ENCODE data around the gene NRAP. TPM values are rescaled to one million over a fixed set of nuclear protein-coding genes. Genes with fewer than 3 reads are reported as not detected.

NRAP gene
- total and polyA plus RNA-seq, 2 experiments from 2014 or later = not detected

- Histone ChIP-seq H3K4me2 (no peak overlapping the region), H3K4me1 (ENCODE audit: insufficient read depth) (no peaks in the 10 kb centered on the region), H3K27ac (ENCODE audit: low read depth) (no peak overlapping the region), H2AFZ (no peak overlapping the region), H3K4me3 (no peak overlapping the region), H3K27me3 (ENCODE audit: insufficient read depth) (no peaks in the 10 kb centered on the region), H3K36me3 (ENCODE audit: insufficient read depth) (no peaks in the 10 kb centered on the region), H3K9me2 (ENCODE audit: insufficient read depth) (peaks cover 4% of the 10 kb centered on the region; the same call in 1 of the 2 replicates), H3F3A (replicated peaks; ENCODE audit: low read depth) (no peaks in the 10 kb centered on the region), H4K20me1 (replicated peaks; ENCODE audit: insufficient read depth) (no peaks in the 10 kb centered on the region), H3K79me2 (replicated peaks; ENCODE audit: insufficient read depth) (no peaks in the 10 kb centered on the region)
- no peak for DNase-seq (ENCODE audit: low spot score)
- no peak for ATAC-seq
- no peak overlapping the region for H3K4me3 Mint-ChIP-seq
- no peak overlapping the region for H3K27ac Mint-ChIP-seq
- peaks cover 10% of the 10 kb centered on the region for H3K27me3 Mint-ChIP-seq (ENCODE audit: insufficient read depth, low read depth, poor library complexity)
- H3K9me3 Mint-ChIP-seq = no peaks in the 10 kb centered on the region
- peaks cover 5% of the 10 kb centered on the region; the same call in 2 of the 3 replicates for H3K4me1 Mint-ChIP-seq
- TF ChIP-seq JUNB (IDR thresholded peaks at IDR 0.05; ENCODE audit: unreplicated experiment) = no peak
- TF ChIP-seq CREB1 (CRISPR knock-in tag; IDR thresholded peaks at IDR 0.05; ENCODE audit: low read depth) = no peak
- no peak for TF ChIP-seq ZNF114 (CRISPR knock-in tag; IDR thresholded peaks at IDR 0.05)
- TF ChIP-seq STAT1 (IDR thresholded peaks at IDR 0.05; ENCODE audit: unreplicated experiment) = no peak
- no peak for TF ChIP-seq EZH2phosphoT487 (IDR thresholded peaks at IDR 0.05; ENCODE audit: unreplicated experiment)
- no peak for TF ChIP-seq POLR2AphosphoS5 (IDR thresholded peaks at IDR 0.05; ENCODE audit: low read depth)
- no peak for TF ChIP-seq CTCF (conservative IDR thresholded peaks at IDR 0.05; ENCODE audit: low read depth in 2 of 2)
- TF ChIP-seq ZNF462 (CRISPR knock-in tag; IDR thresholded peaks at IDR 0.05) = no peak
- no peak for TF ChIP-seq EZH2 (IDR thresholded peaks at IDR 0.05; ENCODE audit: low read depth, unreplicated experiment)
- no peak for TF ChIP-seq ETS1 (IDR thresholded peaks at IDR 0.05)
- no peak for TF ChIP-seq NANOG (IDR thresholded peaks at IDR 0.05; ENCODE audit: borderline replicate concordance)
- no peak for TF ChIP-seq ZNF331 (CRISPR knock-in tag; IDR thresholded peaks at IDR 0.05; ENCODE audit: low read depth)
- TF ChIP-seq REST (IDR thresholded peaks at IDR 0.05; ENCODE audit: unreplicated experiment) = no peak
- no peaks in the 10 kb centered on the region for H3K36me3 Mint-ChIP-seq (ENCODE audit: low read depth)
Observed at GRCh38 chr10:113585949-113586348, 77.9 kb downstream of the NRAP start.

Measured in GM23338 (cell line).